ENCODE results near the gene ACTMAP.

- TF ChIP-seq, protein P1, sequence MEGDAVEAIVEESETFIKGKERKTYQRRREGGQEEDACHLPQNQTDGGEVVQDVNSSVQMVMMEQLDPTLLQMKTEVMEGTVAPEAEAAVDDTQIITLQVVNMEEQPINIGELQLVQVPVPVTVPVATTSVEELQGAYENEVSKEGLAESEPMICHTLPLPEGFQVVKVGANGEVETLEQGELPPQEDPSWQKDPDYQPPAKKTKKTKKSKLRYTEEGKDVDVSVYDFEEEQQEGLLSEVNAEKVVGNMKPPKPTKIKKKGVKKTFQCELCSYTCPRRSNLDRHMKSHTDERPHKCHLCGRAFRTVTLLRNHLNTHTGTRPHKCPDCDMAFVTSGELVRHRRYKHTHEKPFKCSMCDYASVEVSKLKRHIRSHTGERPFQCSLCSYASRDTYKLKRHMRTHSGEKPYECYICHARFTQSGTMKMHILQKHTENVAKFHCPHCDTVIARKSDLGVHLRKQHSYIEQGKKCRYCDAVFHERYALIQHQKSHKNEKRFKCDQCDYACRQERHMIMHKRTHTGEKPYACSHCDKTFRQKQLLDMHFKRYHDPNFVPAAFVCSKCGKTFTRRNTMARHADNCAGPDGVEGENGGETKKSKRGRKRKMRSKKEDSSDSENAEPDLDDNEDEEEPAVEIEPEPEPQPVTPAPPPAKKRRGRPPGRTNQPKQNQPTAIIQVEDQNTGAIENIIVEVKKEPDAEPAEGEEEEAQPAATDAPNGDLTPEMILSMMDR (IDR thresholded peaks at IDR 0.05) = no peak
- TF ChIP-seq POLR2A (IDR thresholded peaks at IDR 0.05) = no peak
Measured at GRCh38 chr19:40713939-40714338, 36.3 kb downstream of the ACTMAP start.

All from ovary (tissue), 3 donors.